GM18499 (cell line): ENCODE results near the gene EHD4.

Source experiments
- ATAC-seq: cut with Tn5 transposase; IDR thresholded peaks from one replicate; pipeline ENCODE4 v1.9.1; 2021; ENCODE audit warnings: moderate number of reproducible peaks; ENCODE audit not compliant: insufficient read depth, unreplicated experiment

EHD4 gene

DNA sequence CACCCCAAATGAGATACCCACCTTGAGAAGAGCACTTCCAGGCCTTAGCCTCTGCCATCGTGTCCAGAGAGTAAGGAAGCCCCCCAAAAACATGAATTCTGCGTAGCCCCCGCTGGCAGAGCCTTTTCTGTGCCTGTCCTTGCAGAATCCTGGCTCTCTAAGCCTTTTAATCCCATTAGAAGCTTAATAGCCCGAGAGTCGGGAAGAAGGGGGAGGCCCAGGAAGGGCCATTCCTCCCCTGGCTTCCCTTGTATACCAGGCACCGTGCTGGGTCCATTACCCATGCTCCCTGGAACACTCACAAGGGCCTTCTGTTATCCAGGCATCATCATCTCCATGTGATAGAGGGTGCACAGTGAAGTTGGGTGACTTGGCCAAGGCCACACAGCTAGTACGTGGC lies 85.6 kb downstream of the EHD4 start:
- ATAC-seq, result no peak

DNA sequence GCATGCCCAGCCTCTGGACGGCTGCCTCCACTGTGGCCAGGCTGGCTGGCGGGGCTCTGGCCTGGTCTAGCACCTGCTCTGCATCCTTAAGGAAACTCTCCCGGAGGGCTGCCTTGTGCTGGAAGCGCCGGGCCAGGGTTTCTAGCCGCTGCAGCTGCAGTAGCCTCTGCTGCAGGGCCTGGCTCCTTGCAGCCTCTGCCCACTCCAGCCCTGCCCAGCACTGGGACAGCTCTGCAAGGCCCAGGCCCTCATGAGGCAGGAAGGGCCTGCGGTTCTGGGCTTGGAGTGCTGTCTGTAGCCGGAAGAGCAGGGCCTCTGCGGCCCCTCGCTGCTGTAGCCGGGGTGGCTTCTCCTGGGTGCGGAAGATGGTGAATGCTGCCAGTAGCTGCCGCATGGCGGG lies 86.5 kb downstream of the EHD4 start:
- no peak for ATAC-seq

GRCh38 chr15:41885321-41885720 lies 87.0 kb downstream of the EHD4 start:
- no peak for ATAC-seq

- no peak for ATAC-seq
Observed at GRCh38 chr15:41884458-41884857, 87.9 kb downstream of the EHD4 start.

- no peak for ATAC-seq
Observed at GRCh38 chr15:41883484-41883825, 88.9 kb downstream of the EHD4 start.

GRCh38 chr15:41882689-41883483 lies 89.5 kb downstream of the EHD4 start:
- ATAC-seq, result no peak

GRCh38 chr15:41881920-41882688 lies 90.3 kb downstream of the EHD4 start:
- no peak for ATAC-seq

- ATAC-seq, result no peak
Observed at GRCh38 chr15:41881550-41881919, 90.8 kb downstream of the EHD4 start.

GRCh38 chr15:41881086-41881485 lies 91.3 kb downstream of the EHD4 start:
- no peak for ATAC-seq

DNA sequence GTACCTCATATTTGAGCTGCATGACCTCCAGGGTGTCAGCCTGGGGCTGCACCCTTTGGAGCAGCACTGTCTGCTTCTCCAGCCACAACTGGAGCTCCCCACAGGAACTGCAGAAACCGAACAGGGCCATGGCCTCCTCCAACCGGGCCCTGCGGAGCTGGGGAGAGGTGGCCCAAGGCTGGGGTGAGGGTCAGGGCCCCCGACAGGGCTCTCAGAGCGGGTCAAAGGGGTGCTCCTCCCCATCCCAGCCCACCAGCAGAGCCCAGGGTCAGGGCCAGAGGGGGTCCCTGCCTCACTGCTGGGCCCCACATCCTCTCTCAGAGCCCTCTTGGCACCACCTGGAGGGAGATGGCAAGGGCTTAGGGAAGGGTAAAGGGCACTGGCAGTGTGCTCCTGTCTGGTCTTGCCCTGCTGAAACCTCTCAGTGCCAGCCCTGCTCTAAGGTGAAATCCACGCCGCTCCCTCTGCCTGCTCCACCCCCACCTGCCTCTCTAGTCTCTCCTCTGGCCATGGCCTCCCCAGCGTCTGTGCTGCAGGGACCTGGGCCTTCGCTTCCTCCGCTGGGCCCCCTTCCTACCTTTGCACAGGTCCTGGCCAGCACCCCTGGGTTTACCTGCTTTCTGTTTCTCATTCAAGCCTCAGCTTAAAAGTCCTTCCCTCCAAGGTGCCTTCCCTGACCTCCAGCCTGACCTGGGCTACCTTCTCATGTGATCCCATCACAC lies 92.0 kb downstream of the EHD4 start:
- ATAC-seq, result no peak

DNA sequence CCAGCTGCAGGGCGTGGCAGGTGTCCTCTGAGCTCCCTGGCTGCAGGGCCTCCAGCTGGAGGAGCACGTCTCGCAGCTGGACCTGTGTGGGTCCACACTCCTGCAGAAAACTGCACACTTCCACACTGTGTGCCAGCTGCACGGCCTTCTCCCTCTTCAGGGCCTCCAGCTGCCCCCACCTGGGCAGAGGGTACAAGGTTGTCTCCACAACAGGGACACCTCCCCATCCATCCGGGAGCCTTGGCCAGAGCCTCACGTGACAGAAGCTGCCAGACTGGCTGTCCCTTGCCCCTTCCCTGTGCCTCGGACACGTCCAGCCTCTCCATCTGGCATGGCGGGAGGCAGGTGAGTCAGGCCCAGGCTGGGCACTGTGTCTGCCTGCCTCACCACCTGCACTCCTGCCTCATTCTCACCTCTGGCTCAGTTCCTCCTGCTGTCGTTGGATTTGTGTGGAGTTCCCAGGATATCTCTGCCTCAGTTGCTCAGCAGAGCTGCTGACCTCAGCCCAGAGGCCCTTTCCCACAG lies 93.0 kb downstream of the EHD4 start:
- no peak for ATAC-seq

DNA sequence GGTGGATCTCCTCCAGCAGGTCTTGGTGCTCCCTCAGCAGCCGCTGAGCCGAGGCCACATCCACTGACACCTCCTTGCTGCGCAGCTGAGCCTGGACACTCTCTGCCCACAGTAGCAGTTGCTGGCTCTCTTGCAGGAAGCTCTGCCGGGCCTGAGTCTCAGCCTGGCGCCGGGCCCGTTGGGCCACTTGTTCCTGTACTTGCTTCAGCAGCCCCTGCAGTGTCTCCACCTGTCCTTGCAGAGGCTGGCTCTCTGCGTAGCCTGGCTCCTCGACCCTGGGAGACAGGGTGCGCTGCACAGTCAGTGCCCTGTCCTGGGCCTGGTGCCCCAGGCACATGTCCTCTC lies 94.0 kb downstream of the EHD4 start:
- ATAC-seq, result no peak

DNA sequence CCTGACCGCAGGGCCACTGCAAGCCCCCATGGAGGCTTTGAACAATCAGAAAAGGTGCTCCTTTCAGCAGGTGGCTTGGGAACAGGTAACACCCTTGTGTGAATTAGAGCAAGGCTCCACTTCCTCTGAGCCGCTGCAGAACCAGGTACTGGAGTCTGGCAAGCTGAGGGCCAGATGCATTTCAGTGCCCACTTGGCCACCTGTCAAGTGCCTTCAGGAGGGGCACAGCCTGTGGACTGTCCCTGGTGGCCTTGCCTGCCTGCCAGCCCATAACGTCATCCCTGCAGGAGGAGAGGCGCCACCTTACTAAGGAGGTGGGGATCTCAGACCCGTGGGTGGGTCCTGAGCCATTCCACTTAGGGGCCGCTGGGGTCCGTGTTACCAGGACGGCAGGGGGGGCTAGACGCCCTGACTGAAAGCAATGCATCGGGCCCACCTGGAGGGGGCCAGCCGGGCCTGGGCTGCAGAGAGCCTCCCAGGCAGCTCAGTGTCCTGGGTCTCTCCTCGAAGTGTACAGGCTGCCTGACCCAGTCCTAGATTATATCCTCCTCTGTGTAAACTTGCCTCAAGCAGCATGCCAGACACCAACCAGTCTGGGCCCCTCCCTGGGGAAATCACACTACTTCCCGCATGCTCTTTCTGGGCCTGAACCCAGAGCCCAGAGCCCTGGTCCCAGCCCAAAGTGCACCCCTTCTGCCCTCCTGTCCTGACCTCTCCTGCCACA lies 94.6 kb downstream of the EHD4 start:
- no peak for ATAC-seq

DNA sequence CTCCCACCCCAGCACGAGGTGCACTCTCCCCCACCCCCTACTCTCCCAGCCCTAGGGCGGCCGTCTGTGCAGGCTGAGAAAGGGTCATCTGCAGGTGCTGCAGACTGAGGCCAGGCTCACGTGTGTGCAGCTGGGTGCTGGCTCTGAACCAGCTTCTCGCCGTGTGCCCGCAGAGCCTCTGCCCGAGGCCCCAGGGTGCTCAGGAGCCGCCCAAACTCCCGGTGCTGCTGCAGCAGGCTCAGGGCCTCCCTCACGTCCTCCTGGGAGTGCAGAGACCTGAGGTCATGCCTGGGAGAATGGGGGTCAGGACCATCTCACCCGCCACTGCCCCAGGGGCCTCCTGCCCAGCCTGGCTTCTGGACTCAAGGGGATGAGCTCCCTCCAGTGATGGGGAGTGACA lies 95.7 kb downstream of the EHD4 start:
- ATAC-seq, result no peak

DNA sequence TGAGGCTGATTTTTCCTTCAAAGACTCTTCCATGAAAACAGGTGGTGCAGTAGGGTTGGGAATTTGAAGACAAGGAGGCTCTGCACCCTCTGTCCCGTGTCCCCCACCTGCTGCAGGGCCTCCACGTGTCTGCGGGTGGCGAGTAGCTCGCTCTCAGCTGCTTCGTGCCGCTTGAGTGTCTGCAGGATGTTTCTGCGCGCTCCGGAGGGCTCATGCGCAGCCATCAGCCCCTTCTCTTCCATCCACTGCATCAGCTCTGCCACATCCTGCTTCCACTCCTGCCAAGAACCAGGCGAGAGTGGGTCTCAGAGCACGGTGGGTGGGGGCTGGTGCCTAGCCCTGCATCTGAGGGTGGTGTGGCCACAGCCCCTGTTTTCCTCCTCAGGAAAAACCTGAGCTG lies 96.3 kb downstream of the EHD4 start:
- ATAC-seq, result no peak

DNA sequence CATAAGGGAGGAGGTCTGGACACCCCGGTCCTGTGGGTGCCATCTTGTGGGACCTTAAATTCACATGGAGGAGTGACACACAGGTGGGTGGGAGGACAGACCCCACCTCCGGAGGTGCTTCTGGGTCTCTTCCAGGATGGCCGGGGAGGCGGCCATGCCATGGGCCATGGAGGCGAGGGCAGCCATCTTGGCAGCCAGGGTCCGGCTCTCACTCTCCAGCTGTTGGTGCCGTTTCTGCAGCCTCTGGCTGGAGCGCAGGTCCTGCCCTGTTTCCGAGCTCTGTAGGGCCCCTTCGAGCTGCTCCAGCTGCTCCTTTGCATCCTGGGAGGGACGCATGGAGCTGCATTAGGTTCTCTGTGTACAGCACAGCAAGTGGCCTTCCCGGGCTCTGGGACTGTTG lies 97.6 kb downstream of the EHD4 start:
- no peak for ATAC-seq

GRCh38 chr15:41873711-41874110 lies 98.6 kb downstream of the EHD4 start:
- ATAC-seq, result no peak

GRCh38 chr15:41872166-41872747 lies 100.1 kb downstream of the EHD4 start:
- no peak for ATAC-seq

- no peak for ATAC-seq
Observed at GRCh38 chr15:41871175-41871905, 101.0 kb downstream of the EHD4 start.

DNA sequence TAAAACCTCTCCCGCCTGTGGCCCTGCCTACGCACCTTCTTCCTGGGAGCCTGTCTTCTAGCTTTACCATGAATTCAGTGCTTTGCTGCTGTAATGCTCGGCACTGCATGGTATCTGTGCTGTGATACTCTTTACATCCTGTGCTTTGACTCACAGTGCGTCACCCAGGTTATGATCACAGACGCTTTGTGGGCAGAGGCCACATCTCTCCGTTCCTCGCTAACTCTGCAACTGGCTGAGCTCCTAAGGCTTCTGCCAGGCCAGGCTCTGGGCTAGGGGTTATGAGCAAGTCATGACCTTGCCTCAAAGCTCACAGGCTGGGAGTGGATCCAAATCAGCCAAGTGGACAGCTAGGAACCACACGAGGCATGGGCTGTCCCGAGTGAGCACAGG lies 101.7 kb downstream of the EHD4 start:
- no peak for ATAC-seq
